PFSK-1 (cell line): Measurements from ENCODE around the gene DGLUCY.

Experiments
- FOXP2 ChIP-seq: optimal IDR thresholded peaks from 2 replicates; pipeline ENCODE3; 2011; ENCODE audit warnings: borderline replicate concordance, control low read depth, inconsistent platforms; ENCODE audit not compliant: insufficient read depth; ENCODE audit errors: extremely low read length, extremely low read depth
- POLR2AphosphoS5 ChIP-seq: IDR thresholded peaks from 2 replicates; pipeline ENCODE4 v1.6.1; 2012; ENCODE audit warnings: low read depth, mild to moderate bottlenecking, control low read depth, low read length, moderate library complexity
- REST ChIP-seq, 2 experiments: IDR thresholded peaks; 2 replicates each; pipeline versions ENCODE4 v1.6.1 to v1.8.0; 2011 to 2012; ENCODE audit warnings: low read depth in 2 of 2, low read length in 2 of 2, control low read depth in 1 of 2, inconsistent platforms in 1 of 2, mild to moderate bottlenecking in 1 of 2, moderate library complexity in 1 of 2; ENCODE audit not compliant: insufficient read depth in 1 of 2
- SIN3A ChIP-seq: IDR thresholded peaks from 2 replicates; pipeline ENCODE4 v1.6.1; 2012; ENCODE audit warnings: mild to moderate bottlenecking, low read length, moderate library complexity, borderline replicate concordance; ENCODE audit not compliant: insufficient read depth
- TAF1 ChIP-seq: IDR thresholded peaks from 2 replicates; pipeline ENCODE4 v1.6.1; 2012; ENCODE audit warnings: low read length, control low read depth, borderline replicate concordance; ENCODE audit not compliant: insufficient read depth

Gene DGLUCY

GRCh38 chr14:91264151-91265150, 150.6 kb downstream of the DGLUCY start:
- TF ChIP-seq REST (IDR thresholded peaks at IDR 0.05; ENCODE audit: insufficient read depth in 1 of 2, low read depth in 2 of 2, low read length in 2 of 2), result no peak
- no peak for TF ChIP-seq FOXP2
- no peak for TF ChIP-seq POLR2AphosphoS5
- no peak for TF ChIP-seq SIN3A
- no peak for TF ChIP-seq TAF1

- TF ChIP-seq TAF1, result no peak
- TF ChIP-seq POLR2AphosphoS5, result no peak
- TF ChIP-seq REST (IDR thresholded peaks at IDR 0.05; ENCODE audit: insufficient read depth in 1 of 2, low read depth in 2 of 2, low read length in 2 of 2), result no peak
- TF ChIP-seq SIN3A, result no peak
Measured at GRCh38 chr14:91265404-91265803, 151.5 kb downstream of the DGLUCY start.

GRCh38 chr14:91267965-91268437, 154.1 kb downstream of the DGLUCY start:
- no peak for TF ChIP-seq TAF1
- TF ChIP-seq POLR2AphosphoS5, result no peak
- no peak for TF ChIP-seq FOXP2
- TF ChIP-seq REST (IDR thresholded peaks at IDR 0.05; ENCODE audit: insufficient read depth in 1 of 2, low read depth in 2 of 2, low read length in 2 of 2), result no peak
- TF ChIP-seq SIN3A, result no peak

- TF ChIP-seq TAF1 (no peak), FOXP2 (no peak), REST (IDR thresholded peaks at IDR 0.05; ENCODE audit: insufficient read depth in 1 of 2, low read depth in 2 of 2, low read length in 2 of 2) (no peak), POLR2AphosphoS5 (no peak), SIN3A (no peak)
Measured at GRCh38 chr14:91269076-91269991, 155.5 kb downstream of the DGLUCY start.
